HG03457 (cell line): Measurements from ENCODE around the gene ANKS1B.

Experiments used
- ATAC-seq: cut with Tn5 transposase; IDR thresholded peaks from one replicate; pipeline ENCODE4 v1.9.1; 2021; ENCODE audit warnings: moderate number of reproducible peaks; ENCODE audit not compliant: unreplicated experiment

ANKS1B gene

DNA sequence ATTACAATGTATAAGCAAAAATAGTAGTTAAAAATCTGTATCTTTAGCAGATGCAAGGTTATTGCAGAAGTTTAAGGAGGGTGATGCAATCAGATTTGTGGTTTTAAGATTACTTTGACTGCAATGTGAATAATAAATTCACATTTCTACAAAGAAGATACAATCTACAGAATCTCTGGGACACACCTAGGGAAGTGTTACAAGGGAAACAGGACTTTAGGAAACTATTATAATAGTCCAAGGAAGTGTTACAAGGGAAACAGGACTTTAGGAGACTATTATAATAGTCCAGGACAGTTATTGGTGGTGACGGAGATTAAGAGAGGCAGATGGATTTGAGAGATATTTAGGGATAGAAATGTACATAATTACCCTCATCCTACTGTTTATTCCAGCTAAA, 491.5 kb downstream of the ANKS1B start:
- ATAC-seq = no peak

DNA sequence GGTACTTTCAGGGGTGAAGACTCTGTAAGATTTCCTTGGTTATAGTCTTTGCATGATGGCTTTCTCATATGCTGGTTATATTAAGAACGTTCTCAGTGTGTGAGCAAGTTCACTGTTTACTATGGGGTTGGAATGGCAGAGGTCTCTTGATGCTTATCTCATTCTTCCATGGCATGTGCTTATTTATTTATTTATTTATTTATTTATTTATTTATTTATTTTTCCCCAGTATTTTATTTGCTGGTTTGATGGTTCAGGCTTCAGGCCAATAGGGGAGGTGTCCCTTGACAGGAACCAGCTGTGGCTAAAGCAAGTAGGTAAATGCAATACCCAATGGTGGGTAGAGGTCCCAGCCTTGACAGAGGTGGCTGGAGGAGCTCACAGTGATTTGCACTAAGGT, 498.5 kb downstream of the ANKS1B start:
- no peak for ATAC-seq

DNA sequence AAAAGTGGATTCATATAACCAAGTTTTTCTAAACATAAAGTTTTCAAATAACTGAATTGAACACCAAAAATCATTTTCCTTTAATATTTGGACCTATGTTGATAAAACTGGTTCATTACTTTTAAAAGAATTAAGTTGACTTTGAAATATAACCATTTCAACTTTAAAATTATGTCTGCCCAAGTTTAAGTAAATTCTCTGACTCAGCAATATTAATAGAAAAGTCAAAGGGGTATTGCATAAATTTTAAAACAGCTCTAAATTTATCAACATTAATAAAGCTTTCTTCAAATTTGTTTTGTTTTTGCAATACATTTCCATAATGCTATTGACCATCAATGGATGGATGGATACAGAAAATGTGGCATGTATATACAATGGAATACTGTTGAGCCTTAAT, 505.6 kb downstream of the ANKS1B start:
- ATAC-seq = no peak

DNA sequence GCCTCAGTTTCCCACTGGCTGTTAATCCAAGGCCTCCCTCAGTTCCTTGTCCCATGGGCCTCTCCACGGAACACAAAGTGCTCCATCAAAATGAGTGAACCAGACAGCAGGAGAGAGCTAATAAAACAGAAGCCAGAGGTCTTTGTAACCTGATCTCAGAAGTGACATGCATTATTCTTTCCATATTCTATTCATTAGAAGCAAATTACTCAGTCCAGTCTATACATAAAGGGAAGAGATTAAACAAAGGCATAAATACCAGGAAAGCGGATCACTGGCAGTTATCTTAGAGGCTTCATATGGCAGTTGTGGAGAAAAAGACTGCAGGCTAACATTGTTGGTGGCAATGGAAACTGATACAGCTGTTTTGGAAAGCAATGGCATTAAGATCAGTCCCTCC, 507.8 kb downstream of the ANKS1B start:
- no peak for ATAC-seq

DNA sequence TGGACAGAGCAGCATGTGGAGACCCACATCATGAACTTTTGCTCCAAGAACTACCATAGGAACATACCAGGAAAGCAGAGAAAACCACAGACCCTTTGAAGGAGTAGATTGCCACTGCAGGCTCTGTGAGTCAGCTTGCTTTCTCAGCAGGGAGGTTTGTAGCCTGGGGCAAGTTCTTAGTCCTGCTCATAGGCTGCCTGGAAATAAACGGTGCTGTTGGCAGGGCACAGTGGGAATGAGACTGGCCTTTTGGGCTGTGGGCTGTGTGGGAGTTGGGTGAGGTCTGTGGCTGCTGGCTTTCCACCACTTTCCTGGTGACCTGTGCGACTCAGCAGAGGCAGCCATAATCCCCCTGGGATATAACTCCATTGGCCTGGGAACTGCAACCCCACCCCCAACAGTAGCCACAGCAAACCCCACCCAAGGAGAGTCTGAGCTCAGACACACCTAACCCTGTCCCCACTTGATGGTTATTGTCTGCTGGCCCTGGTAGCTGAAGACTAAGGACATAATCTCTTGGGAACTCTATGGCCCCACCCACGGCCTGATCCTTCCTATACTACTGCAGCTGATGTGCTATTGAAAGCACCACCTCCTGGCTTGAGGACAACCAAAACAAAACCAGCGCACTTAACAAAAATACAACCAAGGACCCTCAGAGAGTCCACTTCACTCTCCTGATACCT, 529.2 kb downstream of the ANKS1B start:
- no peak for ATAC-seq

DNA sequence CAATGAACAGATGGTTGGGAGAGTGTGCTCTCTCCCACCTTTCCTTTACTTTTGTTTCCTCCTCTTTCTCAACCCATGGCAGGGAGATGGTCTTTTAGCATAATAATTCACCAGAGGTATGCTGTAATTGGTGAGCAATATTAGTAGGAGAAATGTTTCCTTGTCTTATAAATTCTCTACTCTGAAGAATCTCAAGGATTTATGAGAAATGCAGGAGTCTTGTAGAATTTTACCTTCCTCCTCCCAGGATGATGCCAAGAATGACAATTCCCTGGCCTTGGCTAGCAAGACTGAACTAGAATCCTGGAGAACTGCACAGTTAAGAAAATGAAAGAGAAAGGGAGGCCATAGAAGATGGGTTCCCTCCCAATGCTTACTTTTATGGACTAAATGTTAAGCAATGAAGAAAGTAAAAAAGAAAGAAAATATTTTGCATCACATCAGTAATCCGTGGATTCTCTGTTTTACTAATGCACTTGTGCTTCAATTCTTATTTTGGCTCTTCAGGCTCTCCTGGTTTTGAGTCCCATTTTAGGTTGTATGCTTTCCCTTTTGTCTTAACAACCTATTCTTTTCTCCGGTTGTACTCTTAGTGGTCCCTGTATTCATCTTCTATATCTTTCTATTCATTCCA, 530.1 kb downstream of the ANKS1B start:
- ATAC-seq = no peak

DNA sequence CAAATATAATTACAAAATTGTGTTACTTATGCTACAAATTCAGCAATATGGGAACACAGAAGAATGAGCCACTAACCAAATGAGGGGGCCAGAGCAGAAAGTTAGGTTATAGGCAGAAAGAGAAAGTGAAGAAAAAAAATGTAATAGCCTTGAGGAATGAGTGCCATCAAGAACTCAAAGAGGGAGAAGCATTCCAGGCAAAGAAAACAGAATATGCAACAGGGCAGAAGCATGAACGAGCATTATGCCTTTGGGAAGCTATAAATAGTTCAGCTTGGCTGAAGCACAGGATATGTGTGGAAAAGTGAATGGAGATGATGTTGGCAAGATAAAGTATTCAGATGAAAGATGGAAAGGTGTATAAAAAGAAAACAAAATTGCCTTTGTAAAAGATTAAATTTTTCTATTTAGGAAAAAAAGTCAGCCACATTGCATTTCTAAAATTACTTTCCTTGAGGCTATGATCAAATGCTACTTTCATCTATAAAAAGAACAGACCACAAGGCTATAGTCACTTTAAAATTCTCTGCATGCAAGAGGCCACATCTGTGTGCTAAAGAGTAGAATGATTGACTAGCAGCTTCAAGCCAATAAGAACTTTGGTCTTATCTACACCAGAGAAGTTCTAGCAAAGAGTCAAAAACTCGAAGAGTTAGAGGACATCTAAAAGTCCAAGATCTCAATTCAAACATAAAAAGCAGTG, 530.7 kb downstream of the ANKS1B start:
- no peak for ATAC-seq

DNA sequence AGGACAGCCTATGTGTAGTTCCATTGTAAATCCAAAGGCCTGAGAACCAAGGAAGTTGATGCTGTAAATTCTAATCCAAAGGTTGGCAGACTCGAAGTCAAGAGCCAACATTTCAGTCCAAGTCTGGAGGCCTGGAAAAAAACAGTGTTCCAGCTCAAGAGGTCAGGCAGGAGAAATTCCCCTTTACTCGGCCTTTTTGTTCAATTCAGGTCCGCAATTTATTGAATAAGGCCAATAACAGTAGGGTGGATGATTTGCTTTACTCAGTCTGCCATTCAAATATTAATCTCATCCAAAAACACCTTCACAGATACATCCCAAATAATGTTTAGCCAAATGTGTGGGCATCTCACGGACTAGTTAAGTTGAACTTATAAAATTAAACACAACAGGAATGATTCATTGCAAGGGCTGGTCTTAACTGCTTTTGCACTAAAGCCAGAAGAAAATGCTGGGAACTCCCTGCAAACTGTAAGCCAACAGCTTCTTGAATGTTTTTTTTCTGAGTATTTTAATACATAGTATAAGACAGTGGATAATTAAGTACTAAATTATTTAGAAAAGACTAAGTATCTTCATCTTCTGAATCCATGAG, 534.6 kb downstream of the ANKS1B start:
- no peak for ATAC-seq

DNA sequence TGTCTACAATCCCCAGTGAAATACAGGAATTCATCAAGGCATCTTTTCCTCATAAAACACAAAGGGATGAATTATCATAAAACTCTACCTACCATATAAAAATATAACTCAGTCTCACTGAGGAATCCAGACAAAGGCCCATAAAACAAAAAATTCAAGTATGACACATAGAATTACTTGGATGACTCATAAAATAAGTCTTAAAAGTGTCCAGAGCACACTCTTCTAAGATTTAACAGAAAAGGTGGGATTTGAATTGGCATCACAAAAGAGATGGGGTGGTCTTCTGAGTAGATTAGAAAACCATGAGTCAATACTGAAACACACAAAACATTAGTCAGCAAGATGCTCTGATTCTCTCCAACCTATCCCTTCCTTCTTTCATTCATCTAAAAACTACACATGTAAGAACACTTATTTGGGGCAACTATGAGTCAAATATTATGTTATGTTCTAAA, 539.8 kb downstream of the ANKS1B start:
- no peak for ATAC-seq

DNA sequence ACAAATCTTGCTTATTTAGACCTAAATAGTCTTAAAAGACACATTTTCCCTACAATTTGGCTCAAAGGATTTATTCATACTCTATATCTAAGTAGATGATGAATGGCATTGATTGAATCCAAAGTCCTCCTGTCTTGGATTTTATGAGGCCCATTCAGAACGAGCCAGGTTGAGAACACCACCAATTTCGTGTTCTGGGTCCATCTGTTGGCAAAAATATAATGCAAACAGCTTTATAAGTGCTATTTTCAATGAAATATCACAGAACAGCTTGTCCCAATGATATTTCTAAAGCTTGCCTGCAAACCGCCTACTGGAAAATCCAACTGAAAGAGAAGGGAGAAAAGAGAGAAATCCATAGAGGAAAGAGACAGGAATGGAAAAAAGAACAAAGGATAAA, 542.0 kb downstream of the ANKS1B start:
- ATAC-seq = no peak

DNA sequence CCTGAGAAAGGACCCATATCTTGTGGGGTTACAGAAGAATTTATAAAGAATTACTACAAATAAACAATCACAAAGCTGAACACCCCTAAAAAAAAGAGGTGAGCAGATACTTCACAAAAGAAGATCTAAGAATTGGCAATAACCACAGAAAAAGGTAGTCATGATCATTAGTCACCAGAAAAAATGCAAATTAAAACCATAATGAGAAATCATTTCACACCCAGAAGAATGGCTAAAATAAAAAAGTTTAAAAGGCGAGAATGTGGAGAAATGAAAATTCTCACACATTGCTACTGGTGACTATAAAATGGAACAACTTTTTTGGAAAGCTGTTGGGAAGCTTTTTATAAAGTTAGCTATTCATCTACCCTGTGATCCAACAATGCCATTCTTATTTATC, 545.3 kb downstream of the ANKS1B start:
- ATAC-seq = no peak

DNA sequence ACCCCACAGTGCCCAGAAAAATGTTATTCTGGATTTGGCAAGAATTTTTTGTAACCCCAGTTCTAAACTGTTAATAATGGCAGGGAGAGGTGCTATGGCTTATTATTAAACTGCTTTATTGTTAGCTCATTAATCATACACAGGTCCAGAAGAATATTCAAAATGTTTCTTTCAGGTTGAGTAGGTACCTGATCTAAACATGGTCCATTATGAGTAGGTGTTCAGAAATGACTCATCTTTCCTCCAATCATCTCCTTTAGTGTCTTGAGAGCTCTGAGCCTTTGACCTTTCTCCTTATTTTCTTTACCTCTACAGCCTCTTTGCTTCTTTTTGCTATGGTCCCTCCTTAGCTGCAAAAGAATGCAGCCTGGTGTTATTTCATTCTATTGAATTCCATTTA, 548.2 kb downstream of the ANKS1B start:
- ATAC-seq = peak; percentile 98

DNA sequence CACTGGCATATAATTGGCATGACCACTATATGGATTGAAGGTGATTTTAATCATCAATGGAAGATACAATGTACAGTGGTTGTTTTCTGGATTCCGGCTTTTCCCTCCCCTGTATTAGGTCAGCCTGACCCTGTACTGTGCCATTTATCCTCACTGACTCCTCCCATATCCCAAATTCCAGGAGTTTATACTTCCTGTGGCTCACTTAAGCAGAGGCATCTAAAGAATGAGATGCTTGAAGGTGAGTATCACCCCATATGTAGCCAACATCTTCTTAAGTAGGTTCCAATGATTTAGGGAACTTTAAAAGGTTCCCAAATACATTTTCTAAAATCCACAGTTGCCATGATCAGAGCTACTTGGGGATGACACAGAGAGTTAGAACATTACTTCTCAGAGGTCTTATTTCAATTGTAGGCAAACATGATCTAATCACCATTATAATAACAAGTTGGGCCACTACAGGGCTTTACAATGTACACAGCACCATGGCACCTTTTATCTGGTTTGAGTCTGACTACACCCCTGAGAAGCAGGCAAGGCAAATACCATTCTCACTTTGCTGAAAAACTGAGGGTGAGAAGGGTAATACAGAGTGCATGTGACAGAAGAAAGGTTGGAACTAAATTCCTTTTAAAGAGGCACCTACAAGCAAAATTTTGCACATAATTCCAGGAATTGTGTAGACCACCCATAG, 549.5 kb downstream of the ANKS1B start:
- ATAC-seq = no peak

DNA sequence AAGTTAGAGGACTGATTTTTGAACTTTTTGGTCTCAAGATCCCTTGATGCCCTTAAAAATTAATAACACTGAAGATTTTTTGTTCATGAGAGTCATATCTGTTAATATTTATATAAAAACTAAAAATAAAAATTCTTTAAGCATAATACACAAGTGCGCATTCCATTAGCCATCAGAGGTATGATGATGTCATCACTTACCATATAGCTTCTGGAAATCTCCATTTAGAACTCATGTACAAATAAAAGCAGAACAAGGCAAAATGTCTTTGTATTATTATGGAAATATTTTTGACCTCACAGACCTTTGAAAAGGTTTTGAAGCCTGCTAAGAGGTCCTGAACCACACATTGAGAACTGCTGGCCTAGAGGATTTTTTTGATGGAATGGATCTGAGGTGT, 551.6 kb downstream of the ANKS1B start:
- ATAC-seq = no peak

DNA sequence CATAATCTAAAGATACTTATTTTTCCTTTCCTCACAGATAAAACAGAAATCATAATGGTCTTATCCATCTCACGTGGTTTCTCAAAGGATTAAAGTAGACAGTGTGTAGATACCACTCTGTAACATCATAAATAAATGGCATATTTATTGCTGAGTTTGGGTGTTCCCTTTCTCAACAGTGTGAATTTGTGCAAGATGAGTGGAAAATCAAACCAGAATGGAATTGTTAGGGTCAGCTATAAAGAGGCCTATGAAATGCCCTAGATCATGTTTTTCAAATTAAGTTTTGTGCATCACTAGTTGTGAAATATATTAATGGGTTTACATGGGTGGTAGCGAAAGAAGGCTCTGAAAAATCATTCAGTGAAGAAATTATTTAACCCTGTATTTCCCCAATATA, 553.5 kb downstream of the ANKS1B start:
- no peak for ATAC-seq

DNA sequence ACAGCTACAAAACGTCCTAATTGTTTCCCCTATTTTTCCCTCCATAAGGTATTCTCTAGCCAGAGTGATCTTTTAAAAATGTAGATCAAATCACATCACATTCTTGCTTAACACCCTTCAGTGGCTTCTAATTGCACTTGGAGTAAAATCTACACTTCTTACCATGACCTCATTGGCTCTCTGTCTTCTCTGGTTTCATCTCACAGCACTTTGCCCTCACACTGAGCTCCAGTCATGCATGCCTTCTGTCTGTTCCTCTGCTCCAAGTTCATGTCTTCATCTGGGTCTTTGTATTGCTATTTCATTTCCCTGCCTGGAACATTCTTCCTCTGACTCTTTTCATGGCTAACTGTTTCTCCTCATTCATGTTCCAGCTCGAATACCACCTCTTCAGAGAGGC, 557.6 kb downstream of the ANKS1B start:
- peak; percentile 52 for ATAC-seq

DNA sequence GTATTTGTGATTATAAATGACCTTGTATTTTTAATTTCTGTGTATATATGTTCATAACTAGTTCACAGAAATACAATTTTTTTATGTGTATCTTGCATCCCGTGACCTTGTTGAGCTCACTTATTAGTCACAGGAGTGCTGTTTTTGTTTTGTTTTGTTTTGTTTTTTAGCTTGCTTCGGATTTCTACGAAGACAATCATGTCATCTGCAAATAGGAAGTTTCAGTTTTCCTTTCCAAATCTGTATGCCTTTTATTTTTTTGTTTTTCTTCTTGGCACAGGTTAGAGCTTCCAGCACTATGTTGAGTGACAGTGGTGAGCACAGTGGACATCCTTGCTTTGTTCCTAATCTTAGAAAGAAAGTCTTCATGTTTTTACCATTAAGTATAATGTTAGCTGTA, 566.4 kb downstream of the ANKS1B start:
- no peak for ATAC-seq

DNA sequence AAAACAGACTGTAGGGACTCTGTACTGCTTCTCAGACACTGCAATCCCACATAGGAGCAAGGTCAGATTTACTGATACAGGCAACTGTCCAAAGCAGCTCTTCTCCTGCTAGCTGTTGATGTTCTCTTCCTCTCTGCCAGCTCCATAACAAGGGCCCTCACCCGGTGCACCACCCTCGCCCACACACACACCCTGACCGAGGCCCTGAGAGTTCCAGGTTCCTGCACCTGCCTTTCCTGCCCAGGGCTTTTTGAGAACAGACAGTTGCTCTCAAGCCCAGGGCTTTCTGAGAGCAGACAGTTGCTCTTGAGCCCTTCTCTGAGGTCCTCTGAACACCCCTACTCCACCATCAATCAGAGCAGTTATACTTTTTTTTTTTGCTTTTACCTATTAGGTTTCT, 571.0 kb downstream of the ANKS1B start:
- no peak for ATAC-seq

DNA sequence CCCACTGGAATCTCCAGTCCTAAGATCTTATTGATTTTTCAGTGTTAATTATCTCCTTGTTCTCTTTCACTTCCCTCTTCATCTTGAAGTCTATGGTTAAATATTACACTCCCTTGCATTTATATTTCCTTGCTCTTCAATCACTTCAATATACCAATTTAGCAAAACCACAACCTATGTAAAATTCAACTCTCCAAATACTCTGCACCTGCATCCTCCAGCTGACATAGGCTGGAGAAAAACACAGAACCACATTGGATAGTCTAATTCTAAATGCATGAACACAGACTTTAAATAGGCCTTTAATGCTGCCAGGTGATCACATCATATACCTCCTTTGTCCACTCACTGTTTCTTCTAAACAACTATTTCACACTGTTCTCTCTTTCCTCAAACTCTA, 591.0 kb downstream of the ANKS1B start:
- peak; percentile 84 for ATAC-seq

DNA sequence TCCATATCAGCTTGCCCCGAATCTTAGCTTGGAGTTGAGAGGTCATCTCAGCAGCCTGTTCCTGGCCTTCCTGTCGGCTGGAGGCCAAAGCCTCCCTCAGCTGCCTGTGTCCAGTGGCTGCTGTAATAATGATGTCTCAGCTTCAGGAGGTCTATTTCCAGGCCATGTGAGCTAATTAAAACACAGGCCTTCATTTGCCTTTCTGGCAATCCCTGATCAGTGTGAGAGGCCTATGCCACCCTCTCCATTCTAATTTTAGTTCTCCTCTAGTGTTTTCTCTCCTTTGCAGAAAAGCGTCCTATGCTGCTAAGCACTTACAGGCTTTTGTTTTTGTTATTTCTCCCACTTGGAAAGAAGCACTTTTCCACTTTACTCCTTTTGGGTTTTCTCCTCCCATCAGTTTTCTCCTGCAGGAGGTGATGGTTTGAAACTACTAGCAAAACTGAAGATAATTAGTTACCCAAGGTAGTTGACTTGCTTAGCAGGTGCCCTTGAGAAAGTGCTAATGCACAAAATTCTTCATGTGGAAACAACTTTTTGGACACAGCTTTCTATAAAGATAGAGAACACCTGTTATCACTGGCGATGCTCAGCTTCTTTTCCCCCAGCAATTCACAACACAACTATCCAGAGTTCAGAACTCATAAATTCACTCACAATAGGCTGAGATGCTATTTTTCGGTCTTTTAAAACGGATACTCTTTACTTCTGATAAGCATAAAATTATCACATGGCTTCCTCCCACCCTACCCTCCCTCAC, 592.5 kb downstream of the ANKS1B start:
- no peak for ATAC-seq

DNA sequence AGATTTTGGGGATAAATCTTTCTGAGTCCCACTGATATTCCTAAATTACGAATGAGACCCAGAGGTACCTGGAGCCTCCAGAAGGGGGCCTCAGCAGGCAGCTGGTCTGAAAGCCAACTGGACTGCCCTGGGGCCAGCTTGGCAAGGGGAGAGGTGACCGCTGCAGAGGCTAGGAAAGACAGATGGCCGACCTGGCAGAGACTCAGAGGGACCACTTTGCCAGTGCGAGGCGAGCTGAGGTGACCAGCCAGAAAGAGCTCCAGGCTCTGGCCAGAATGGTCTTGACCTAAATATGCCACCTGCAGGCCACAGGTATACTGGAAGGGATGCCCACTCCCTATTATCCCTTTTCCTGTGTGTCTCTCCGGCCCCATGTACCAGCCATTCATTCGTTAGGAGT, 594.0 kb downstream of the ANKS1B start:
- ATAC-seq = no peak
